Measurements from ENCODE around the gene AGBL2. TPM values are rescaled to one million over a fixed set of nuclear protein-coding genes. Genes with fewer than 3 reads are reported as not detected.
"Not testable (repeated sequence)": the region's sequence is repeated elsewhere in the genome, so short reads cannot be mapped to it uniquely, and the experiment has no call there.

Gene AGBL2
- total RNA-seq, 2 experiments from 2014 or later = 2.0 to 8.4 TPM

- no peak for DNase-seq (ENCODE audit: low spot score)
Observed at GRCh38 chr11:47688111-47688510, 27.1 kb downstream of the AGBL2 start.

GRCh38 chr11:47686704-47687103, 28.5 kb downstream of the AGBL2 start:
- CTCF ChIA-PET (ENCODE audit: unreplicated experiment) = interaction anchor here (0.7 kb wide), 1 partner anchor 11 kb away, joined by 3 read pairs; no protein-coding TSS in a partner anchor
- H3K4me2 ChIP-seq (ENCODE audit: low read length); H4K20me1 ChIP-seq (ENCODE audit: insufficient read depth, low read length); intact Hi-C loops (cut with micrococcal nuclease; ENCODE audit: unreplicated experiment); H3K79me2 ChIP-seq (ENCODE audit: insufficient read depth, low read depth, low read length); H3K9me3 ChIP-seq (ENCODE audit: low read length); H3K36me3 ChIP-seq (ENCODE audit: insufficient read depth, low read length); H3K27ac ChIP-seq (ENCODE audit: low read depth, low read length, poor library complexity, severe bottlenecking); H3K4me1 ChIP-seq (ENCODE audit: insufficient read depth, low read length, poor library complexity, severe bottlenecking); DNase-seq (ENCODE audit: low spot score); H3K9me2 ChIP-seq (ENCODE audit: insufficient read depth, low read length); H3K4me3 ChIP-seq (ENCODE audit: low read depth, low read length, poor library complexity, severe bottlenecking); H2AFZ ChIP-seq (ENCODE audit: low read length); BruUV-seq (replicated peaks): not testable (repeated sequence)
- POLR2A ChIA-PET = interaction anchor here (0.6 to 0.7 kb wide), 2 partner anchors 92 to 194 kb away, joined by 3 to 5 read pairs; no protein-coding TSS in a partner anchor

More at GRCh38 chr11:47688111-47688510, 27.1 kb downstream of the AGBL2 start:
- H3K4me2 ChIP-seq (ENCODE audit: low read length) = no peak overlapping the region
- no peaks in the 10 kb centered on the region for H4K20me1 ChIP-seq (ENCODE audit: insufficient read depth, low read length)
- H3K4me3 ChIP-seq (ENCODE audit: low read depth, low read length, poor library complexity, severe bottlenecking) = no peak overlapping the region
- no peaks in the 10 kb centered on the region for H3K4me1 ChIP-seq (ENCODE audit: insufficient read depth, low read length, poor library complexity, severe bottlenecking)
- H2AFZ ChIP-seq (ENCODE audit: low read length) = no peak overlapping the region
- no peak overlapping the region for H3K27ac ChIP-seq (ENCODE audit: low read depth, low read length, poor library complexity, severe bottlenecking)
- intact Hi-C loops (cut with micrococcal nuclease; ENCODE audit: unreplicated experiment) = no loop called here
- no peaks in the 10 kb centered on the region for H3K9me3 ChIP-seq (ENCODE audit: low read length)
- ChIA-PET POLR2A (no interaction called here), CTCF (ENCODE audit: unreplicated experiment) (no interaction called here)
- TF ChIP-seq CTCF (conservative IDR thresholded peaks at IDR 0.05; ENCODE audit: low read length) = no peak
- no peak for TF ChIP-seq EZH2phosphoT487 (IDR thresholded peaks at IDR 0.05; ENCODE audit: borderline replicate concordance, low read depth, low read length)
- no peaks in the 10 kb centered on the region for H3K9me2 ChIP-seq (ENCODE audit: insufficient read depth, low read length)
- BruUV-seq (replicated peaks) = no TSS peak
- no peaks in the 10 kb centered on the region for H3K79me2 ChIP-seq (ENCODE audit: insufficient read depth, low read depth, low read length)
- H3K36me3 ChIP-seq (ENCODE audit: insufficient read depth, low read length) = no peaks in the 10 kb centered on the region

- no peak for TF ChIP-seq CTCF (conservative IDR thresholded peaks at IDR 0.05; ENCODE audit: low read length)
- no peak for TF ChIP-seq EZH2phosphoT487 (IDR thresholded peaks at IDR 0.05; ENCODE audit: borderline replicate concordance, low read depth, low read length)
- Histone ChIP-seq H4K20me1 (ENCODE audit: insufficient read depth, low read length) (no peaks in the 10 kb centered on the region), H3K79me2 (ENCODE audit: insufficient read depth, low read depth, low read length) (no peaks in the 10 kb centered on the region), H3K4me3 (ENCODE audit: low read depth, low read length, poor library complexity, severe bottlenecking) (no peak overlapping the region), H2AFZ (ENCODE audit: low read length) (no peak overlapping the region), H3K36me3 (ENCODE audit: insufficient read depth, low read length) (no peaks in the 10 kb centered on the region), H3K9me2 (ENCODE audit: insufficient read depth, low read length) (no peaks in the 10 kb centered on the region), H3K9me3 (ENCODE audit: low read length) (no peaks in the 10 kb centered on the region), H3K4me2 (ENCODE audit: low read length) (no peak overlapping the region), H3K4me1 (ENCODE audit: insufficient read depth, low read length, poor library complexity, severe bottlenecking) (no peaks in the 10 kb centered on the region), H3K27ac (ENCODE audit: low read depth, low read length, poor library complexity, severe bottlenecking) (no peak overlapping the region)
- intact Hi-C loops (cut with micrococcal nuclease; ENCODE audit: unreplicated experiment) = no loop called here
- DNase-seq (ENCODE audit: low spot score) = no peak
- CTCF ChIA-PET (ENCODE audit: unreplicated experiment) = interaction anchor here (0.7 kb wide), 1 partner anchor 11 kb away, joined by 3 read pairs; no protein-coding TSS in a partner anchor
- no TSS peak for BruUV-seq (replicated peaks)
- POLR2A ChIA-PET = no interaction called here
Observed at GRCh38 chr11:47686151-47686550, 29.0 kb downstream of the AGBL2 start.
